HepG2 (cell line): ENCODE measurements around the gene WWP2. TPM values are rescaled to one million over a fixed set of nuclear protein-coding genes. Genes with fewer than 3 reads are reported as not detected.

Experiments
- ARNTL ChIP-seq: sonication (generic); formaldehyde crosslinking; IDR thresholded peaks from 2 replicates; pipeline ENCODE4 v1.4.0; 2020; ENCODE audit warnings: mild to moderate bottlenecking, missing genetic modification reagents
- CERS6 ChIP-seq: sonication (generic); formaldehyde crosslinking; IDR thresholded peaks from 2 replicates; pipeline ENCODE4 v1.5.0; 2020; ENCODE audit warnings: missing genetic modification reagents
- CHD2 ChIP-seq: IDR thresholded peaks from 2 replicates; pipeline ENCODE4 v1.6.1; 2011; ENCODE audit warnings: low read depth, low read length, improper control_type of control experiment
- GFI1 ChIP-seq: sonication (generic); formaldehyde crosslinking; IDR thresholded peaks from 2 replicates; pipeline ENCODE4 v1.5.0; 2020; ENCODE audit warnings: missing genetic modification reagents, mild to moderate bottlenecking, borderline replicate concordance
- GMEB1 ChIP-seq: sonication (generic); formaldehyde crosslinking; IDR thresholded peaks from 2 replicates; pipeline ENCODE4 v1.5.1; 2020; ENCODE audit warnings: missing genetic modification reagents, mild to moderate bottlenecking, borderline replicate concordance
- GZF1 ChIP-seq: sonication (generic); formaldehyde crosslinking; IDR thresholded peaks from 2 replicates; pipeline ENCODE4 v1.5.1; 2020; ENCODE audit warnings: mild to moderate bottlenecking, missing genetic modification reagents
- HBP1 ChIP-seq: IDR thresholded peaks from 2 replicates; pipeline ENCODE4 v1.6.1; 2016; ENCODE audit warnings: low read depth, control low read depth
- HDAC1 ChIP-seq: sonication (generic); formaldehyde crosslinking; IDR thresholded peaks from 2 replicates; pipeline ENCODE4 v1.5.1; 2020; ENCODE audit warnings: mild to moderate bottlenecking, missing genetic modification reagents
- HDAC6 ChIP-seq: fragments of 200-600 bp; sonication (generic); IDR thresholded peaks from 2 replicates; pipeline ENCODE4 v1.7.0; 2017; ENCODE audit warnings: mild to moderate bottlenecking, antibody characterized with exemption, low read length, low read depth
- HNF4A ChIP-seq: sonication (generic); formaldehyde crosslinking; IDR thresholded peaks from 2 replicates; pipeline ENCODE4 v1.4.0; 2020; ENCODE audit warnings: missing genetic modification reagents
- MED1 ChIP-seq: sonication (generic); formaldehyde crosslinking; IDR thresholded peaks from 2 replicates; pipeline ENCODE4 v1.4.0; 2020; ENCODE audit warnings: missing genetic modification reagents
- MXD4 ChIP-seq: IDR thresholded peaks from 2 replicates; pipeline ENCODE4 v1.6.1; 2016; ENCODE audit warnings: mild to moderate bottlenecking, missing biosample characterization, missing genetic modification reagents
- RXRB ChIP-seq: IDR thresholded peaks from 2 replicates; pipeline ENCODE4 v1.6.1; 2016; ENCODE audit warnings: borderline replicate concordance, missing genetic modification reagents, missing compliant biosample characterization
- SP1 ChIP-seq, 2 experiments: fragments of 450-650 bp in 1 of 2; sonication (generic) in 1 of 2; formaldehyde crosslinking in 1 of 2; IDR thresholded peaks; 2 replicates each; pipeline versions ENCODE4 v1.4.0 to v1.6.1; 2016 to 2020; ENCODE audit warnings: missing genetic modification reagents in 1 of 2
- ZBTB42 ChIP-seq: sonication (generic); formaldehyde crosslinking; IDR thresholded peaks from 2 replicates; pipeline ENCODE4 v1.5.0; 2020; ENCODE audit warnings: mild to moderate bottlenecking, missing genetic modification reagents
- ZNF292 ChIP-seq: sonication (generic); formaldehyde crosslinking; IDR thresholded peaks from 2 replicates; pipeline ENCODE4 v1.8.1; 2022; ENCODE audit warnings: mild to moderate bottlenecking, low read depth, missing genetic modification reagents, borderline replicate concordance
- polyA plus RNA-seq, 8 experiments: library from polyadenylated mRNA; depleted of rRNA in 3 of 8; stranded (reverse) in 7 of 8; unstranded in 1 of 8; fragments of >200 nt; fragmentation: Illumina TruSeq in 4 of 8; extraction: Trizol in 4 of 8; gene quantifications; 2 replicates each; pipeline versions ENCODE4 v1.2.1 to v1.2.3, GENCODE V29; 2011 to 2016; ENCODE audit warnings: low read depth in 4 of 8, missing spikeins in 1 of 8, mixed read lengths in 1 of 8; ENCODE audit not compliant: insufficient read depth in 1 of 8
- total RNA-seq, 5 experiments: library from RNA; depleted of rRNA; stranded (reverse); fragments of >200 nt; fragmentation: Illumina TruSeq; extraction: Trizol; gene quantifications; 2 replicates each; pipeline ENCODE4 v1.2.3, GENCODE V29; 2016; ENCODE audit warnings: low read depth in 1 of 5
- TF ChIP-seq, protein P1 (sequence below): sonication (generic); formaldehyde crosslinking; IDR thresholded peaks from 2 replicates; pipeline ENCODE4 v1.4.0; 2020; ENCODE audit warnings: missing genetic modification reagents, low read depth, mild to moderate bottlenecking, borderline replicate concordance
- TF ChIP-seq, protein P2 (sequence below): sonication (generic); formaldehyde crosslinking; IDR thresholded peaks from 2 replicates; pipeline ENCODE4 v1.4.0; 2020; ENCODE audit warnings: missing genetic modification reagents, mild to moderate bottlenecking, borderline replicate concordance

WWP2 gene
- total and polyA plus RNA-seq, 2 of the 13 experiments (the other 11 are each of a cell fraction or from before 2014, with no cell fraction given), result 11.4 to 28.2 TPM

DNA sequence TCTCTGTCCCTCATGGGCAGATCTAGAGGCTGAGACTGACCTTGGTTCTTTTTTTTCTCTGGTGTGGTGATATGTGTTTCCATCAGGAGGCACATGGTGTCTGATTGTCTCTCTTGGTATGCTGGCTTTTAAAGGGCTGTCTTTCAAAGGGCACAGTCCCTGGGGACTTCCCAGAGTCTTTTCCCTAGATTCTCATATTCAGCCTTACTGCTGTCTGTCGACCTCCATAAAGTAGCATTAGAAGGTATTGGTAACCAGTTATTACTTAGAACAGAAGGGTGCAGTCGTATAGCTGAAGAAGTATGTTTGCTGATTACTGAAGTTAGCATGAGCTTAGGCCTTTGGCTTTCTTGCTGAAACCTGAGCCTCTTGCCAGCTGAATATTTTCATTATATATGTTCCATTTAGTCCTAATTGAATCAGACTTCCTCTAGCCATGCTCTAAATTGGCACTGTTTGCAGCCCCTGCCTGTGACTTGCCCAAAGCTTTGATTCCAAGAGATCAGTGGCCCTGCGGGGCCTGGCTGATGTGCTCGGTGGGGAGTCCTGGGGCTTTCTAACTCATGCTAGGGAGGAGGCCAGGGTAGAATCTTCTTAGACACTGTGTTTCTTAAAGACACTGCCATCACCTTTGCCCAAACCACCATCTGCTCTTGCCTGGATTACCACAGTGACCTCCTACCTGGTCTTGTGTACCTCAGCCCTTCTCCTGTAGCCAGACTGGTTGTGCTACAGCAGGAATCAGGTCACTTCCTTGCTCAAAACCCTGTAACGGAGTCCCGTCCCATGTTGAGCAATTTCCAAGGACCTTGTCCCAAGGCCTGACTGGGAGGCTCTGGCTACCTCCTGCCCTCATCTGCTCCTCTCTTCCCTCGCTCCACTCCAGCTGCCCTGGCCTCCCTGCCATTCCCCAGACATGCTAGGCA is 71.5 kb downstream of the WWP2 start (continued):
- TF ChIP-seq GMEB1 (CRISPR knock-in tag) (no peak), GZF1 (CRISPR knock-in tag) (no peak), SP1 (IDR thresholded peaks at IDR 0.05) (no peak), SP1 (CRISPR knock-in tag; IDR thresholded peaks at IDR 0.05) (no peak), MED1 (peak; percentile 63; the same call in 1 of the 2 replicates), ZBTB42 (peak; percentile 25; the same call in 1 of the 2 replicates), CERS6 (CRISPR knock-in tag) (no peak), HDAC1 (CRISPR knock-in tag) (0 out of 2 replicates have a peak, but pooled peaks have one; percentile 39), CHD2 (no peak), HDAC6 (no peak), ZNF292 (CRISPR knock-in tag) (no peak), HBP1 (peak; percentile 68; the same call in 1 of the 2 replicates), MXD4 (CRISPR knock-in tag) (peak; percentile 40; the same call in 1 of the 2 replicates), ARNTL (CRISPR knock-in tag) (no peak), RXRB (peak; percentile 31; the same call in 1 of the 2 replicates), HNF4A (CRISPR knock-in tag) (peak; percentile 80), GFI1 (CRISPR knock-in tag) (no peak)
- TF ChIP-seq, protein P1, sequence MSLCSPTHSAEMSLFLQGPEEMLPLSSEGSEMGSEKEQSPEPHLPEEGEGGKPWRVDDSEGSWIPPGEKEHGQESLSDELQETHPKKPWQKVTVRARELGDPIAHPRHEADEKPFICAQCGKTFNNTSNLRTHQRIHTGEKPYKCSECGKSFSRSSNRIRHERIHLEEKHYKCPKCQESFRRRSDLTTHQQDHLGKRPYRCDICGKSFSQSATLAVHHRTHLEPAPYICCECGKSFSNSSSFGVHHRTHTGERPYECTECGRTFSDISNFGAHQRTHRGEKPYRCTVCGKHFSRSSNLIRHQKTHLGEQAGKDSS (CRISPR knock-in tag), result no peak
- TF ChIP-seq, protein P2, sequence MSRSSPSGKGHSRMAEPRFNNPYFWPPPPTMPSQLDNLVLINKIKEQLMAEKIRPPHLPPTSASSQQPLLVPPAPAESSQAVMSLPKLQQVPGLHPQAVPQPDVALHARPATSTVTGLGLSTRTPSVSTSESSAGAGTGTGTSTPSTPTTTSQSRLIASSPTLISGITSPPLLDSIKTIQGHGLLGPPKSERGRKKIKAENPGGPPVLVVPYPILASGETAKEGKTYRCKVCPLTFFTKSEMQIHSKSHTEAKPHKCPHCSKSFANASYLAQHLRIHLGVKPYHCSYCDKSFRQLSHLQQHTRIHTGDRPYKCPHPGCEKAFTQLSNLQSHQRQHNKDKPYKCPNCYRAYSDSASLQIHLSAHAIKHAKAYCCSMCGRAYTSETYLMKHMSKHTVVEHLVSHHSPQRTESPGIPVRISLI (CRISPR knock-in tag), result peak; percentile 46; the same call in 1 of the 2 replicates
